Measurements from ENCODE around the gene NRP1.

Gene NRP1

GRCh38 chr10:33256458-33256857, 78.0 kb downstream of the NRP1 start:
- no peak for DNase-seq

GRCh38 chr10:33254556-33255160, 79.8 kb downstream of the NRP1 start:
- no peak for DNase-seq

DNA sequence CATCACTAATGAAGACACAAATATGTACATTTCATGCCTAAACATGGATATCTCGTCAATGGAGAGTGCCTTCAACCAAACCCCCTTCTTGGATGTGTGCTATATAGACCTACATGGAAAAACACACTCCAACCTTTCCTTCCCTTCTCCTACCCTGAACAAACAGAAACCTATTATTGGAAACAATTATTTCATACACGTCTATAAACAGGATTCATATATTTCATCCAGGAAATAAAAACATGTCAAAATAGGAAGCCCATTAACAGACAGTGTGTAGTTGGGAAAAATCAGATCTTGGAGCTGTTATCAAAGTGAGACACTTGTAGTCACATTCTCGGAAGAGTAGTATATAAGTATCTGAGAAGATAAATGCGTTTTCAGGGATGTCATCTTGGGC, 81.1 kb downstream of the NRP1 start:
- no peak for DNase-seq

DNA sequence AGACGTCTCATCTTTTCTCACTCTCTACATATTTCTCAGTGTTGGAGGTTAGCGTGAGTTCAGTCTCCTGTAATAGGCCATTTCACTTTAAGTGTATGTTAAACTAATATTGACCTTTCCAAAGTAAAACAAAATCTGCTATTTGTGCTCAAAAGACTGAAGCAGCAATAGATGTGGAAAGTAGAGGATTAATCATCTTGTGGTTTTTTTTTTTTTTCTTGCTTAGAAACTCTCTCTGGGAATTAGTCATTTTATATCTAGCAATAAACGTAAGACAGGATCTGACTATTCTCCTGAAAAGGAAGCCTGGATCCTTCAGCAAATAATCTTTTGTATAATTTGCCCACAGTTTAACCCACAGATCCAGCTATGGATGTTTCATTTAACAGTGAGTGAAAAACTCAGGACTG, 81.7 kb downstream of the NRP1 start:
- no peak for DNase-seq

GRCh38 chr10:33252324-33252723, 82.1 kb downstream of the NRP1 start:
- no peak for DNase-seq

DNA sequence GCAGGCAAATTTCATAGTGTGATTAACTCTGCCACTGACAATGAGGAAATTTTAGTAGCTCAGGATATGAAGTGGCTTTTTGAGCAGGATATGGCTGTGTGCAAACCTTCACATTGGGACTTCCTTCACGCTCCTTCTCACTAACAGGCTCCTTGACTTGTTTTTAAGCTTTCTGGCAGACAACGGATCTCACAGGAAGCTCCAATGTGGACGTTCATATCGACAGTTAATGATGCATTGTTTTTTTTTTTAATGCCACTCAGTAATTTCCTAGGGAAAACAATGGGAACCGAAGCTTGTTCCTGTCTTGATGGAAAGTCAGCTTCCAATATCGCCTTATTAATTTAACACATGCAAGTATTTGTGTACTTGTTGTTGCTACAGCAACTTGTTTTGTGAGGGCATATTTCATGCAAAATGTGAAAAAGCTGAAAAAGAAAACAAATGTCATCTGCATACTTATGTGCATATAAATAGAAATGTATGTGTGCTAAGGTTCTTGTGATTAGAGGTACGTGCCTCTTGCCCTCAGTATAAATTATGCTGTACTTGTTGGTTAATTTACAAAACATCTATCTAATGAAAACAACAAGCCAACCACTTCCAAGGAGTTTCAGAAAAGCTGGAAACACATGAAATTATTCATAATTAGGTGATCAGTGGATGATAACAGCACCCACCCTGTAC, 84.7 kb downstream of the NRP1 start:
- no peak for DNase-seq

DNA sequence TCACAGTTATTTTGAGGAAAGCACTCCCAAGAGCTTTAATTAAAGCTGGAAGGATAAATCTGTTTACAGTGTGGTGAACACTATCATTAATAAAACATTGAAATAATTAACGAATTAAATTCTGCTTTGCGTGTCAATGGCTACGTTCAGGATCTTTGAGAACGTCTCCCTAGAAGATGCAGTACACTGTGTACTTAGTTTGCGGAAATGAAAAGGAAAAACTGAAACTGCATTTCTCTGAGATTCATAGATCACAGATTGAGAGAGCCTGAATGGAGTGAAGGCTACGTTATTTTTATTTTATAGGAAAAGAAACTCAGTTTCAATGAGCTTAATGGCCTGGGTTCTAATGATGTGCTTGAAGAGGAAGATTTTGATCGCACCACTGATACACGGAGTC, 85.3 kb downstream of the NRP1 start:
- DNase-seq: no peak

- peak; percentile 12 to 68 for DNase-seq
Observed at GRCh38 chr10:33248638-33249037, 85.8 kb downstream of the NRP1 start.

DNA sequence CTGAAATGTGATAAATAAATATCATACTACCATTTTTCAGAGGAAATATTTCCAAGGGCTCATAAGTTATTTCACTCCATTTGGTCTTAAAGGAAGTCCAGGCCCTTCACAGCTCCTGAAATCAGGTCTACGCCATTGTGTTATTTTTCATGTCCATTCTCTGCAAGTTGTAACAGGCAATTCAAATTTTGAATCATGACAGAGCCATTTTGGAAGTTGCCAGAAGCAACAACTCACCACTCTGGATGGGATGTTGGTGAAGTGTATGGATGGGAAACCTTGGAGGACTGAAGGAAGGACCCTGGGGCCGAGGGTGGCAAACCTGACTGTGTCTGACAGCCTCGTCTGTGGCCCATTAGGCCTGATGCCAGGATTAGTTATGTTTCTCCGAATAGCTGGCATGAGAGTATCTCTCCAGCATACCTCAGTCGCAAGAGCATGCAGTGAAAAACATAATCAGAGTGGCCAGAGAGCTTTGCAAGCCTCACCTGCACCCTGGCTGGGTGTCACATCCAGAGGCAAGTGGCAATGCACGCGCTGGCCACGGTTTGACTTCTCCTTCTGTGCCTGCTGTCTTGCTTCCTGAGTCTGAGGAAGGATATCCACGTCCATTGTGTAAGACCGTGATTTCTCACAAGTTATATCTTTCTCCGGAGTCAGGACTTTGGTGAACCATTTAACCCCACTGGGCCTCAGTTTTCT, 87.1 kb downstream of the NRP1 start:
- no peak for DNase-seq

- DNase-seq: no peak
Observed at GRCh38 chr10:33245343-33245742, 89.1 kb downstream of the NRP1 start.

DNA sequence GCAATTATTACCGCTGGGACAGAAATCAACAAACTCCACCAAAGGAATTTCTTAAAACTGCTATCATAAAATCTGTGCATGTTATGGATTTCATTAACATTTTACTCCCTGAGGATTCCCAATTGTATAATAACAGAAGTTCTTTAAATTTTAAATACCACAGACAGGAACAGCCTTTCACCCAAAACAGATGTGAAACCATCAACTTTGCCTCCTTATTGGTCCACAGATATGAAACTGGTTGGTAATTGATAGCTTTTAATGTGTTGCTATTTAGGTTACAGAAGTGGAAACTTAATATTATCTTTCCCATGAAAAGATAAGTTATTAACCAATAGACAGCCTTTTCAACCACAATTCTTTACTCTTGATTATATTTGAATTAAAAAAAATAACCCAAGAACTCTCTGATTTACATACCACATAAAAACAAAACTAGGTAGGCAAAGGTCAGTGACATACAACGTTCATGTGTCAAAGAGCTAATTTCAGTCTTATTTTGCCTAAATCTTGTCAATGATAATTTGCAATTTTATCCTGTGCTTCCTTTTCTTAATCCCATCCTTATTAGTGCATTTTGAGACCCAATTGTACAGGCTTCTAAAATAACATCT, 90.0 kb downstream of the NRP1 start:
- DNase-seq: no peak

DNA sequence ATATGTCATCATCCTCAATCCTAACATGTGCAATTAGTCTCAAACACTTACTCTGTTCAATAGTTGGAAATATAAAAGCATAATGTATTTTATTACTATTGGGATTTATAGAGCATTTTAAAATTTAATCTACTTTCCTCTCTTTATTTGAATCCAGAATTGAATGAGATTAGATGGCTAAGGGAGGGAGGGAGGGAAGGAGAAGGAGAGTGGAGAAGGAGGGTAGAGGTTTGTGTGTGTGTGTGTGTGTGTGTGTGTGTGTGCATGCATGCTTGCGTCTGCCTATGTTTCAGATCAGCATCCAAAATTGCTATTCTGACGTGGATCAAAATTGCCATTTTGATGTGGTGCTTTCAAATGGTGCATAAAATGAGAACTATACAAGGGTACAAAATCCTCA, 90.8 kb downstream of the NRP1 start:
- no peak for DNase-seq

GRCh38 chr10:33242931-33243330, 91.5 kb downstream of the NRP1 start:
- no peak for DNase-seq

- no peak for DNase-seq
Observed at GRCh38 chr10:33241351-33241750, 93.1 kb downstream of the NRP1 start.

DNA sequence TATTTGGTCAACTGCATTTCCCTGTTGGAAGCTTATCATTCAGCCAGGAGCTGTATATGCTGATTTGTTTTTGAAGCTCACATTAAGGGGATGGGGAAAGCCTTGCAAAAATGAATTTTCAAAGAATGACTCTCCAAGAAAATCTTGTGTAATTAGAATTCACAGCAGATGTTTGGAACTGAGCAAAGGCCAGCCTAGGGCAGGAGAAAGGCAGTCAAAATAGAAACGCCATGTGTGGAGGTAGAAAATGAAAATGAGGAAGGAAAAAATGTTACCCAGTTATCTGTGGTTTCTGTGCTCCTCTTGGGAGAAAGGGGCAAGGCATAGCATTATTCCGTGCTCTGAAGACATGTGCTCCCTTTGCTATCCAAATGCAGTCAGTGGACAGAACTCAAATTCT, 93.5 kb downstream of the NRP1 start:
- DNase-seq: no peak

DNA sequence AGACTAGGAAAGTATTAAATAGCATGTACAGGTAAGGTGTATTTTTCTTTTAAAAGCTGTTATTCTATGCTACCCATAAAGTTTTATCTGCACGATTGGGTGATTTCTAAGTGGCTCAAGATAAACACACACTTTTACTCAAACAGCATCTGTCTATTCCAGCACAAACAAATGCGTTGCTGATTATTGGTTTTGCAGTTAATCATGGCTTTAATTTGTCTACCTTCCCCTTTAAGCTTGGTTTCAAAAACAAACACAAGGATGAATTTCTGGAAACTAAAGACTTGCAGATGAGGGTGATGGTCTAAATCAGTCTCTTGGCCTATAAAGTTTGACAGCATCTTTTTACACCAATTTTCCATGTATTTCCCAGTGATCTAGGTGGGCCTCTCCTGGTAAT, 94.2 kb downstream of the NRP1 start:
- DNase-seq: no peak

GRCh38 chr10:33239257-33239656, 95.2 kb downstream of the NRP1 start:
- no peak for DNase-seq

DNA sequence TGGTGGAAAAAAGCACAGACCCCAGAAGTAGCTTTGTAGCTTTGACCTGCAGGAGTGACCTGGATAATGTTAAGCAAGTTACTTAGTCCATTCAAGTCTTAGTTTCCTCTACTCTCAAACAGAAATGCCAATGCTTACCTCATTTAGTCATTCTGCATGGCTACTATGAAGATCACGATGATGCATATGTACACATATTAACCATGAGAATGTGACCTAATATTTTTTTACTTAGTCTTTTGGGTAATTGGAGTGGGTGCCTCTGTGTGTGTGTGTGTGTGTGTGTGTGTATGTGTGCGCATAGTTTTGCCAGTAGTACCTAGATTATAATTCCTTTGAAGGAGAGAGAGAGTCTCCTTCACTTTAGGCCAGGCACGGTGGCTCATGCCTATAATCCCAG, 95.8 kb downstream of the NRP1 start:
- no peak for DNase-seq

GRCh38 chr10:33237736-33238624, 96.5 kb downstream of the NRP1 start:
- DNase-seq: no peak

DNA sequence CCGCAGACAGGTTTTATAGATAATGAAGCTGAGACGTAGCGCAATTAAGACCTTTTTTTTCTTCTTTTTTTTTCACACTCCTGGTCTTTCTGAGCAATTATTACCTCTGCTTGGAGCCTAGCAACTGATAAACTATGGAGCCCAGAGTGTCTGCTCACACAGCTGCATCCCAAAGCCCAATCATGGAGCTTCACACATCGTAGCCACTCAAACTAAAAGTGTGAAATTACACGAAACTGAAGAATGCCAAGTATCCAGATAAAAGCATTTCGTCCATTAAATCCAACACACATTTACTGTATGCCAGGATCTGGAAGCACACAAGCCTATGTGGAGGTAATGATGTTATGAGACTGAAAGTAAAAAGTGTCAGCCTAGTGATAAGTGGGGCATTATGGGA, 97.6 kb downstream of the NRP1 start:
- DNase-seq: no peak

GRCh38 chr10:33235951-33236350, 98.5 kb downstream of the NRP1 start:
- no peak for DNase-seq

GRCh38 chr10:33235251-33235884, 99.1 kb downstream of the NRP1 start:
- no peak for DNase-seq
